ENCODE measurements around the gene TMEM170B. TPM values are rescaled to one million over a fixed set of nuclear protein-coding genes. Genes with fewer than 3 reads are reported as not detected.
A peak's percentile ranks its signal among the peaks of the same experiment; 100 is the strongest.

The TMEM170B gene
- total RNA-seq, 1 experiment from 2014 or later, result 1.5 TPM

DNA sequence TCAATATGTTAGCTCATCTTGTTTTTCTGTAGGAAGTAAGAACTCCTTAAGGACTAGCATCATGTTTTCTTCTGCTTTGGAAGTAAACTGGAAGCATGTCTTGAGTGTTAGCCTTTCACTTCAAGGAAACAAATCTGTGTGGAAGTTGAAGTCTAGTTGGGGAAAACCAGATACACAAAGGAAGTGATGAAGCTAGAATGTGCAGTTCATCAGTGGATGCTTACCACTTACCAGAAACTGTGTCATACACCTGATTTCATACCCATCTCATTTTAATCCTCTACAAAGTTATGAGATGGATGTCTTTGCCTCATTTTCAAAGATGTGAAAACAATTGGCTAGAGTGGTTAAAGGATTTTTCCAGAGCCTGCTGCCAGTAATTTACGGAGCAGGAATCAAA is 75.8 kb downstream of the TMEM170B start:
- no peaks in the 10 kb centered on the region for H3K9me3 ChIP-seq (replicated peaks)
- no peaks in the 10 kb centered on the region for H3K36me3 ChIP-seq
- peak overlapping the region; percentile 76 for H3K27ac ChIP-seq
- H3K4me3 ChIP-seq, result no peak overlapping the region
- no peaks in the 10 kb centered on the region for H3K27me3 ChIP-seq
- DNase-seq, result no peak
- H3K4me1 ChIP-seq, result peaks cover 41% of the 10 kb centered on the region

DNA sequence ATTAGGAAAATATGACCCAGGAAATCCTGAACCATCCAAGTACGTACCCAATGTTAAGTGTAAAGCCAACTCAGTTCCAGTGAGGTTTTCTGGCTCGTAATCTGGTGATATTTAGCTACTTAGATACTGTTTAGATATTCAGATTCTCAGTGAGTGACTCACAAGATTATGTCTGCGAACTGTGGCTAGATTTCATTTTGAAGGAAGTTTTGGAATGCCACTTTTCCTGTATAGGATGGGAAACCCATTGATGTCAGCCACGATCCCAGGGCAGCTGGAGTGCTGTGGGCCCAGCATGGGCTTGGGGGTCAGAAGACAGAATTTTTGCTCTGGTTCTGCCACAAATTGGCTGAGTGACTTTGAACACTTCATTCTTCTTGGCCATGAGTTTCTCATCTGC is 76.3 kb downstream of the TMEM170B start:
- DNase-seq, result peak; percentile 37 to 51
- Histone ChIP-seq H3K27me3 (no peaks in the 10 kb centered on the region), H3K9me3 (replicated peaks) (no peaks in the 10 kb centered on the region), H3K27ac (peak overlapping the region; percentile 76), H3K36me3 (no peaks in the 10 kb centered on the region), H3K4me1 (peaks cover 38% of the 10 kb centered on the region), H3K4me3 (no peak overlapping the region)

DNA sequence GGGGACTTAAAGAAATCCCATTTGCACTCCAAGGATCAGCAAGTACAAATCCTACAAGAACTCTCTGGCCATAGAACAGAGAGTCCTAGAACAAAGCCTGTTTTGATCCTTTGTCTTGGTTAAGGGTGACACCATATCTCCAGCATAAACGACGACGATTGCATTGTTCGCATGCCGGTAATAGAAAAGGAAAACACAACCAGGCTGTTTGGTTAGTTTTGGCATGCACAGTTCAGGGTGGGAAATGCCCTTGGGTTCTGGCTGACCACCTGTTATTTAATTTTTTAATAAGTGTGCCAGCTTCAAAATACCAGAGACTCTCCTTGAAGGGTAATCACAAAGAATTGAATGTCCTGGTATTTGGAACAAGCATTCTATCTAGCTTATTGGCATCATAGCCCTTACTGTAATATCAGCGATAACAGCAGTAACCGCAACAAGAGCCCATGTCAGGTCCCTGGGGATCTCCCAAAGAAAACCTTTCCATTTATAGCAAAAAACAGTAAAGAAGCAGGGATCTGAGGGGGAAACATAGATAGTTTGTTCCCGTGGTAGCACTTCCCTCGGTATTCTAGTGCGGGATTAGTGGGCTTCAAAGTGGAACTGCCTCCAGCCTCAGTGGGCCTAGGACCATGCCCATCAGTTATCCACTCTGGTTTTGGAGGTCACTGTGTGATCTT is 77.1 kb downstream of the TMEM170B start:
- Histone ChIP-seq H3K4me1 (peaks cover 31% of the 10 kb centered on the region), H3K27ac (peak overlapping the region; percentile 76), H3K27me3 (no peaks in the 10 kb centered on the region), H3K36me3 (no peaks in the 10 kb centered on the region), H3K9me3 (replicated peaks) (no peaks in the 10 kb centered on the region), H3K4me3 (no peak overlapping the region)
- no peak for DNase-seq

DNA sequence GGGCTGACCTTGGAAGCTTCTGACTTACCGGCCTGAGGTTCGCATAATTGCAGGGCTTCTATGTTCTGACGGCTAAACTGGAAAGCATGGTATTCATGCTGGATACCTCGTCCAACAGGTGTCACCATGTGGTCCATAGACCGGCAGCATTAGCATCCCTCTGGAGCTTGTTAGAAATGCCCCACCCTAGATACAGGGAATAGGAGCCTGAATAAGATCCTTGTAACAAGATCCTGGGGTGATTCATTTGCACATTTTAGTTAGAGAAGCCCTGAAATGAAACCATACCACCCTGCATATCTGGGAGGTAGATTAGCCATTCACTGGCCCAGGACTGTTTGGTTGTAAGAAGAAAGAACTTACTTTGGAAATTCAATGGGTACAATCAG is 77.7 kb downstream of the TMEM170B start:
- Histone ChIP-seq H3K27me3 (no peaks in the 10 kb centered on the region), H3K4me1 (peaks cover 26% of the 10 kb centered on the region), H3K4me3 (no peak overlapping the region), H3K36me3 (no peaks in the 10 kb centered on the region), H3K27ac (peak overlapping the region; percentile 76), H3K9me3 (replicated peaks) (no peaks in the 10 kb centered on the region)
- peak; percentile 20 to 49 for DNase-seq

DNA sequence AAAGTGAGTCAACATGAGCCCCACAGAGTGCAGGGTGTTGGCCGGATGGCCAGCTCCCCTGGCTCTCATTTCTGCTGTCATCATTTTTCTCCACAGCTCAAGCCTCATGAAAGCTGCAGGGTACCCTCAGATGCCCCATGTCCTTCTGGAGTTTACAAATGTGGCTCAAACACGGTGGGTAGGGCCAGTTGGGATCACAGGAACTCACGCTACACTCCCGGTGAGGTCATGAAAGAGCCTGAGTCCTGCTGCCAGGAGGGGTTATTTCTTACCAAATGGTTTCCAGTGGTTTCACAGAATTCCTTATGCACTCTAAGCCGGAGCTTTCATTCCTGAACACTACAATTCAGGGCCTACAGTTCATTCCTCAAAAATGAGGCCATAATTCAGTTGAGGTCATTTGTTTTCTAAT is 78.7 kb downstream of the TMEM170B start:
- H3K27ac ChIP-seq, result peak overlapping the region; percentile 76
- H3K27me3 ChIP-seq, result no peaks in the 10 kb centered on the region
- DNase-seq, result peak; percentile 46 to 49
- peaks cover 23% of the 10 kb centered on the region for H3K4me1 ChIP-seq
- no peaks in the 10 kb centered on the region for H3K36me3 ChIP-seq
- H3K9me3 ChIP-seq (replicated peaks), result no peaks in the 10 kb centered on the region
- no peak overlapping the region for H3K4me3 ChIP-seq

DNA sequence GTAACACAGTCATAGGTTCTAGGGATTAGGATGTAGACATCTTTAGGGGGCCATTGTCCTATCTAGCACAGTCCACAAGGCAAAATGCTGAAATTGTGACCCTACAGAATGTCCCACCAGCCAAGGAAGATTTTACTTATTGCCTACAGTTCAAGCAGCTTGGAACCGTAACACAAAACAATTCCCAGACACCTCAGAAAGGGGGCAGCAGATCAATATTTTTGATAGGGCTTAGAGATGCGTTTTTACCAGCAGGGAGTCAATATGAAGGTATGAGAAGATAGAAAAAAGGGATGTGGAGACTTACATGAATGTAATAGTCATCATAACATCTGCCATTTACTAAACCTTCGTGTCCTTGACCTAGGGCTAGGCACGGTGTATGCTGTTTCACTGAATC is 81.0 kb downstream of the TMEM170B start:
- H3K27ac ChIP-seq, result no peak overlapping the region
- peaks cover 18% of the 10 kb centered on the region for H3K4me1 ChIP-seq
- no peak overlapping the region for H3K4me3 ChIP-seq
- H3K36me3 ChIP-seq, result no peaks in the 10 kb centered on the region
- H3K27me3 ChIP-seq, result no peaks in the 10 kb centered on the region
- no peaks in the 10 kb centered on the region for H3K9me3 ChIP-seq (replicated peaks)
- DNase-seq, result no peak

DNA sequence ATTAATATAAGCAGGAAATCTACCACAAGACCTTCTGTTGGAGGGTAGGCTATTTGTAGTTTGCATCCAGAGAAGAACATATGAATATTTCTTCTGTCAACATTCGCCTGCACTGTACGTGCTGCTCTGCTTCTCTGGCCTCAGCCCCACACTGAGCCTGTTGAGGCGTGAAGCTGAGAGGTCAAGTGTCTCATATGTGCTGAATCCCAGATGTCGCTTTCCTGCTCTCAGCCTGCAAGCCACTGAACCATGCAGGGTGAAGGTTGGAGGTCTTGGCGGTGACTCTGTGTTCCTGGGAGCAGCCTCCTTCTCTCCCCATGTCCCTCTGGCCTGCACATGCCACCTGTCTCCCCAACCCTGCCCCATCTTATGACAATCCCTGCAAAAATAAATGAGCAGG is 83.6 kb downstream of the TMEM170B start:
- DNase-seq, result no peak
- H3K36me3 ChIP-seq, result no peaks in the 10 kb centered on the region
- H3K4me1 ChIP-seq, result no peaks in the 10 kb centered on the region
- H3K27ac ChIP-seq, result no peak overlapping the region
- no peaks in the 10 kb centered on the region for H3K9me3 ChIP-seq (replicated peaks)
- H3K27me3 ChIP-seq, result no peaks in the 10 kb centered on the region
- H3K4me3 ChIP-seq, result no peak overlapping the region

DNA sequence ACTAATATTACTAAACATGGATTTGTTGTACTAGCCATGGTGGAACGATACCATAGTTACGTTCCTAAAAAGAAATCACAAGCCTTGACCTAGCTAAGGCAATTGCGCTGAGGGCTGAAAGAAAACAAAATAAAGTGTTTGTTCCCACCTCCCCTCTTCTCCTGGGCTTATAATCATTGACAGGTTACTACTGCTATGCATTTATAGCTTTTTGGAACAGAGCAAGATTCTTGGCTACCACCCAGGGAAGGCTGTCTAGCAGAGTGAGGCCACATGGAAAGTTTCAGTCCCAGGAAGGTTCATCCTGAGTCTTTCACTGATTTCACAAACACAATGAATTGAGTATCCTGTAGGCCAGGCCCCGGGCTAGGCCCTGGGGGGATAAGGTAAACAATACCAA is 84.6 kb downstream of the TMEM170B start:
- Histone ChIP-seq H3K27ac (no peak overlapping the region), H3K4me3 (no peak overlapping the region), H3K36me3 (no peaks in the 10 kb centered on the region), H3K4me1 (no peaks in the 10 kb centered on the region), H3K27me3 (no peaks in the 10 kb centered on the region), H3K9me3 (replicated peaks) (no peaks in the 10 kb centered on the region)
- DNase-seq, result no peak

DNA sequence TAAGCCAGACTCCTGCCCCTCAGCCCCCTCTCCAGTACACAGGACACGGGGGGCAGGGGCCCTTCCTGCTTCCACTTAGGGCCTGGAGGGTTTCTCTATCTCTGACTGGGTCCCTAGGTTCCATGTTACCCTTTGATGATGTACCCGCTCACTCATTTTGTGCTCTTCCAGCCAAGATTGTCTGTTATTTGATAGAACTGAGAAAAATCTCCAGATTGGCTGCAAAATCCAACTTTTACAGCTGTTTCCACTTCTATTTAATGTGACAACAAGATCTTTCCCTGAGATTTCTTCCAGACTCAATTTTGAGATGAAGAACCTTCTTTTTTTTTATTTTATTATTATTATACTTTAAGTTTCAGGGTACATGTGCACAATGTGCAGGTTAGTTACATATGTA is 85.7 kb downstream of the TMEM170B start:
- Histone ChIP-seq H3K27me3 (no peaks in the 10 kb centered on the region), H3K4me3 (no peak overlapping the region), H3K36me3 (no peaks in the 10 kb centered on the region), H3K27ac (no peak overlapping the region), H3K4me1 (no peaks in the 10 kb centered on the region), H3K9me3 (replicated peaks) (no peaks in the 10 kb centered on the region)
- no peak for DNase-seq

DNA sequence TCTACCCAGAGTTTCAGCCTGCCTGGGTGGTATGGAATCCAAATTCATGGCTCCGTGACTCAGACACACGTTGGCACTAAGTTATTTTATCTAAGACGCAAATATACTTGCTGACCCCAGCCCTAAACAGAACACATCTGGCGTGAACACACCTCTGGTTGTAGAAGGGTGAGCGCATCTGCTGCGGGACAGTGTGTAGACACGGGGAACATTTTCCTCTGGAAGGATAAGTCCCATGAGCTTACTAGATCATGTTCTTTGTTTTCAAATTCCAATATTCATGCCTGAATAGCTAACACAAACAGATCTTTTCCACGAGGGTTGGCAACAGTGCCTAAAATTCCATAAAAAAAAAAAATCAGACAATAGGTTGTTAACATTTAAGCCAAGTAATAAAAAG is 87.8 kb downstream of the TMEM170B start:
- Histone ChIP-seq H3K4me1 (no peaks in the 10 kb centered on the region), H3K9me3 (replicated peaks) (no peaks in the 10 kb centered on the region), H3K27ac (no peak overlapping the region), H3K4me3 (no peak overlapping the region), H3K36me3 (no peaks in the 10 kb centered on the region), H3K27me3 (no peaks in the 10 kb centered on the region)
- DNase-seq, result no peak

DNA sequence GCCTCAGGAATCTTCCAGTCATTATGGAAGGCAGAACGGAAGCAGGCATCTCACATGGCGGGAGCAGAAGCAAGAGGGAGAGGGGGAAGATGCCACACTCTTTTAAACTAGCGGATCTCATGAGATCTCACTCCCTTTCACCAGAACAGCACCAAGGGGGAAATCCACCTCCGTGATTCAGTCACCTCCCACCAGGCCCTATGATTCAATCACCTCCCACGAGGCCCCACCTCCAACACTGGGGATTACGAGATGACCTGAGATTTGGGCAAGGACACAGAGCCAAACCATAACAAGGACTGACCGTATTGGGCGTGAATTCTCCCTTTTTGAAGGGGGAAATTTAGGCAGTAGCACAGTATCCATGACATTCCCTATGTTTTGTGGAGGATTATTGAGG is 88.8 kb downstream of the TMEM170B start:
- no peak overlapping the region for H3K27ac ChIP-seq

DNA sequence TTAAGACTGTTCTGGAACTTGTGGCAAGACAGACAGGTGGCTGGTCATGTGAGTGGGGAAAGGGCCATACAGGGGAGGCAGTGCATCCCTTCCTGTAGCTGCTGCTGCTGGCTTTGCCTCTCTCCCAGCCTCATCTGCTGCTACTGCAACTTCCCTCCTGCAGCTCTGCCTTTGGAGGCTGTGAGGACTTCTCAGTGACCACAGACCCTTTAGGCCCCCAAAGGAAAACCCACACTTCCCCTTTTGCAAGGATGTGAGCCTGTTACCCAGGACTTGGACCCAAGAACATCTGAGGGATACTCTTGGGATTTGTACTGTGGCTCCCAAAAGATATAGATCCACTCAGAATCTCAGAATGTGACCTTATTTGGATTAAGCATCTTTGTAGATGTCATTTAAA is 91.0 kb downstream of the TMEM170B start:
- Histone ChIP-seq H3K9me3 (replicated peaks) (no peaks in the 10 kb centered on the region), H3K27me3 (no peaks in the 10 kb centered on the region), H3K4me3 (no peak overlapping the region), H3K36me3 (no peaks in the 10 kb centered on the region), H3K4me1 (peaks cover 3% of the 10 kb centered on the region; the same call in 1 of the 2 replicates), H3K27ac (no peak overlapping the region)
- no peak for DNase-seq

More for the DNA sequence above, 88.8 kb downstream of the TMEM170B start:
- no peaks in the 10 kb centered on the region for H3K27me3 ChIP-seq
- no peaks in the 10 kb centered on the region for H3K4me1 ChIP-seq
- H3K36me3 ChIP-seq, result no peaks in the 10 kb centered on the region
- H3K4me3 ChIP-seq, result no peak overlapping the region
- DNase-seq, result no peak
- no peaks in the 10 kb centered on the region for H3K9me3 ChIP-seq (replicated peaks)

DNA sequence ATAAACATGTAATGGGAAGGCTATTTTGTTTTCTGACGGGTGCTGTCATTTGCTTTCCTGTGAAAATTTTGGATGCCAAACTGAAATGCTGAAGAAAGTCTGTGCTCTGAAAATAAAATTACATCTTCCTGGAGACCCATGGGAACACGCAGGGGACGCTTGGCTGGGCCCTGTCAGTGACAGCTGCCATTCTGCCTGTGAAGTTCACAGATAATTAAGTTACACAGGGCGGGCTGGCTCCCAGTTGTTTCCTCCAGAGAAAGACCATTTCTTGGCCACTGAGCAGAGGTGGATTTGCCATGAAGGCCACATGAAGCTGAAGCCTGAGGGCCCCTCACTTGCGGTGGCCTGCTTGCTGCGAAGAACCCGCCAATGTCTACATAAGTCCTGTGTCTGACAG is 93.5 kb downstream of the TMEM170B start:
- H3K27me3 ChIP-seq, result no peaks in the 10 kb centered on the region
- H3K36me3 ChIP-seq, result no peaks in the 10 kb centered on the region
- no peak for DNase-seq
- H3K9me3 ChIP-seq (replicated peaks), result no peaks in the 10 kb centered on the region
- no peak overlapping the region for H3K4me3 ChIP-seq
- no peak overlapping the region for H3K27ac ChIP-seq
- H3K4me1 ChIP-seq, result peaks cover 3% of the 10 kb centered on the region; the same call in 1 of the 2 replicates

DNA sequence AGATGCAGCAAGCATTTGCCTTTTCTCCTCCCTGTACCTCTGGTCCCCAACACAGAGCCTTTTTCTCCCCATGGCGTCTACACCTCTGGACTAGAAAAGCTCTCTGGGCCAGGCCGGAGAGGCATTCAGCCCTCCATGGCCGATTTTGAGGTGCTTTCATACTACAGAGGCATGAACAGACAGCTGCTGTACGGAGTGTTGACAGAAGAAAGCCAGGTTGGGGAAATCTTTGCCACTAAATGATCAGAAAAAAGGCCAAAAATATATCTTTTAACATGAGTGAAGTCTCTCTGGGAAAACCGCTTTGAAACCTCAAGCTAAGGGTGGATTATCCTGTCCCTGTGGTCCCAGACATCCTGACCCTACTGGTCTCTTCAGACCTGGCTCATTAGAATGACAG is 94.0 kb downstream of the TMEM170B start:
- H3K9me3 ChIP-seq (replicated peaks), result no peaks in the 10 kb centered on the region
- H3K4me3 ChIP-seq, result no peak overlapping the region
- no peak for DNase-seq
- no peaks in the 10 kb centered on the region for H3K36me3 ChIP-seq
- peaks cover 3% of the 10 kb centered on the region; the same call in 1 of the 2 replicates for H3K4me1 ChIP-seq
- no peaks in the 10 kb centered on the region for H3K27me3 ChIP-seq
- no peak overlapping the region for H3K27ac ChIP-seq

DNA sequence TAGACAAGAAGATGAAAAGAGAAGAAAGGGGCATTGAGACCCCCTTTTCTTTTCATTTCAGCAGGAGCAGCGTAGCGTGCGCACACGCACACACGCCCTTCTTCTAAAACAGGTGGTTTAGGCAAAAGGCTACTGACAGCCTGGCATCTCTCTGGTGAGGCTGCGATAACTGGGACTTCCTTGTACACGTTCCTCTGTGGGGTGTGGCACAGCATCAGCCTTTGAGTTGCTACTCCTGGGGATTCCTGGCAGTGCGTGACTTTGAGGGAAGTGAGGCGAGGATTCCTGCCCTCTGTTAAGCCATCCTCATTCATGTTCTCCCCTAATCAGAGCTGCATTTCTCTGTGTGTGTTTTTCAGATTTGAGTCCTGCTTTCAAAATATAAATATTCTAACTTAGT is 94.7 kb downstream of the TMEM170B start:
- no peak overlapping the region for H3K4me3 ChIP-seq
- H3K9me3 ChIP-seq (replicated peaks), result no peaks in the 10 kb centered on the region
- no peaks in the 10 kb centered on the region for H3K27me3 ChIP-seq
- H3K4me1 ChIP-seq, result peaks cover 3% of the 10 kb centered on the region; the same call in 1 of the 2 replicates
- no peaks in the 10 kb centered on the region for H3K36me3 ChIP-seq
- no peak overlapping the region for H3K27ac ChIP-seq
- DNase-seq, result no peak

DNA sequence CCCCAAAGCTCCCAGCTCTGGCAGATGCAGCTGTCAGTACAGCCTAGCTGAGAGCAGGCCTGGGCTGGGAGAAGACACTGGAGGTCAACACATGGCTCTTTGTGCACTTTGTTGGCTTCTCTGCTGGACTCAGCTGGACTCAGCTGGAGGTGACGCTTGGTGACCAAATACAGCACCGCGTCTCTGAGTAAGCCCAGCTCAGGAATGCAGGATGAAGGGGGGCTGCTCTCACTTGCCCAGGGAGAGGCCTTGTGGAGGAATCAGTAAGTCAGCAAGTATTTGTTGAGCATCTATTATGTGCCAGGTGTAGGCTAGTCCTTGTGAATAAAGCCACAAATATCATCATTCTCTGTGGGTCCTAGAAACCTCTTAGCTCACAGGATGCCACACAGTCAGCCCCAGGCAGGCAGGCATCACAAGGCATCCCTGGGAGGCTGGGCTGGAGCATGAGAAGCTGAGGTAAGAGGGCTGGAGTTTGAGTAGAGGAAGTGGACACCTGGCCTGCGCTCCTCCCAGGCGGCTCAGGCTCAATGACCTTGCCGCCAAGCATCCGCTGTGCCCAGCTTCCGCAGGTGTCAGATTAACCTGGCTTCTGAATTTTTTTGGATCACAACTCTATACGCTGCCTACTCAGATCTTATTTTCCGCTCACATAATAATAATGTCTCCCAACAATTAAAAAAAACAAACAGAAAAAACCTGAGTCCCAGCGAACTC is 95.4 kb downstream of the TMEM170B start:
- Histone ChIP-seq H3K4me3 (no peak overlapping the region), H3K27ac (no peak overlapping the region), H3K4me1 (peaks cover 3% of the 10 kb centered on the region; the same call in 1 of the 2 replicates), H3K36me3 (no peaks in the 10 kb centered on the region), H3K9me3 (replicated peaks) (no peaks in the 10 kb centered on the region), H3K27me3 (no peaks in the 10 kb centered on the region)
- DNase-seq, result no peak
